Thyroid gland (tissue), 4 donors: ENCODE results near the gene WNK1. TPM values are rescaled to one million over a fixed set of nuclear protein-coding genes. Genes with fewer than 3 reads are reported as not detected.

Experiments
- DNase-seq, 2 donors: peaks; one replicate each; pipeline ENCODE4 v3.0.0-alpha.2; 2019
- H3K27ac ChIP-seq, 3 donors: fragments of 200-600 bp; sonication (generic); 1 replicate in 2 of 3; 2 replicates in 1 of 3; pipeline ENCODE4 v1.5.1; 2016 to 2019; ENCODE audit warnings: mild to moderate bottlenecking in 1 of 3, moderate library complexity in 1 of 3
- H3K27me3 ChIP-seq: fragments of 200-600 bp; sonication (generic); one replicate; pipeline ENCODE4 v1.5.1; 2019
- H3K36me3 ChIP-seq, 2 donors: fragments of 200-600 bp; sonication (generic); one replicate each; pipeline ENCODE4 v1.5.1; 2016 to 2019
- H3K4me1 ChIP-seq, 2 donors: fragments of 200-600 bp; sonication (generic); one replicate each; pipeline ENCODE4 v1.5.1; 2017 to 2019
- H3K4me3 ChIP-seq, 3 donors: fragments of 200-600 bp; sonication (generic); replicated peaks in 1 of 3; 1 replicate in 2 of 3; 2 replicates in 1 of 3; pipeline ENCODE4 v1.5.1; 2016; ENCODE audit warnings: mild to moderate bottlenecking in 1 of 3
- H3K9me3 ChIP-seq: fragments of 200-600 bp; sonication (generic); one replicate; pipeline ENCODE4 v1.5.1; 2017
- CTCF ChIP-seq, 6 experiments: fragments of 200-600 bp in 3 of 6; fragments of 450-650 bp in 3 of 6; sonication (generic) in 3 of 6; IDR thresholded peaks; one replicate each; pipeline ENCODE4 v1.5.1; 2016 to 2019; ENCODE audit warnings: antibody characterized with exemption in 6 of 6, mild to moderate bottlenecking in 2 of 6, inconsistent platforms in 1 of 6, moderate library complexity in 1 of 6
- POLR2A ChIP-seq, 2 donors: fragments of 450-650 bp; IDR thresholded peaks; one replicate each; pipeline ENCODE4 v1.6.1; 2017; ENCODE audit warnings: antibody characterized with exemption in 2 of 2, mild to moderate bottlenecking in 2 of 2, moderate library complexity in 1 of 2
- WGBS, 2 donors: methylation state at CpG; one replicate each; pipeline ENCODE4 v1.1.5; 2017; 5-methylcytosine and 5-hydroxymethylcytosine counted together
- intact Hi-C: fragments of 100-400 bp; cut with DNase I; formaldehyde crosslinking; loops from one replicate; pipeline ENCODE4 v1.15.1; 2023
- total RNA-seq, 4 donors: library from RNA; depleted of rRNA; stranded (reverse); fragments of >200 nt; gene quantifications; one replicate each; pipeline ENCODE4 v1.2.3, GENCODE V29; 2016

WNK1 gene
- total RNA-seq, 4 donors from 2014 or later: 90.0 to 211 (median 109) TPM

DNA sequence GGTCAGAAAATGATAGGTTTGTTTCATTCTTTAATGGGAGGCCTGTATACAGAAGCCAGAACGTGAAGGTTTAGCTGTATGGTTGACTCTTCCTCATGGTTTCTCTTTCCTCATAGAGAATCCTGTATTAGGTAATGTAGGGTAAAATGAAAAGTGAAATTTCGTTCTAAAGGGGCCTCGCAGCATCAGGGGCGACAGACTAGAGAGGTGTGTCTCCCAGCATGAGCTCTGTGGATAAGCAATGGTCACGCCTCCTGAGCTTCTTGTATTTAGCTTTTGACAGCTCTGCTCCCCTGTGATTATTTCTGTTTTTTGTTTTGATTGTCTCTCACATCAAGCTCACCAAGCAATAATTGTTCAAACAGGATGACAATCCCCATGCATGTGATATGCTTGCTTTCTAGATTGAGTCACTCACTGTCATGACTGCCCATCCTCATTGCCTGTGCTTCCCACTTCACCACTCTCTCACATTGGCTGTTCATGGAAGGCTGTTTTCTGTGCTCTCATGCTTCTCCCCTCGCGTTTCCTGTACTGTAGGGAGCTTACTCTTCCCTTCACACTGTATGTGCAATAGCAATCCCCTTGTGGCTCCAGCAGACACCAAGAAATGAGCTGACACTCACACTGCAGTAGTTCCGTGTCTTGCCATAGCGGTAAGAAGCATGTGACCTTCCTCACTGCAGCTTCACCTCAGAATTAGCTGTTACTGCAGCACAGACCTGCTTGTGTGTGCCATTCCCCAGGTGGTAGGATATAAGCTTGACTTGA is 153.1 kb downstream of the WNK1 start:
- intact Hi-C loops: no loop called here
- WGBS, 2 donors: 91 to 92% methylated on average over 9 of the region's 9 CpGs

GRCh38 chr12:906062-906585 is 153.7 kb downstream of the WNK1 start:
- WGBS, 2 donors: 86 to 93% methylated on average over 10 of the region's 10 CpGs
- Histone ChIP-seq H3K27me3 (no peaks in the 10 kb centered on the region), H3K36me3 (peaks cover 53 to 54% of the 10 kb centered on the region in 2 donors), H3K27ac (no peak overlapping the region), H3K4me3 (no peak overlapping the region), H3K9me3 (no peaks in the 10 kb centered on the region), H3K4me1 (peaks cover 0 to 5% of the 10 kb centered on the region in 2 donors)
- intact Hi-C loops: no loop called here
- TF ChIP-seq CTCF (IDR thresholded peaks at IDR 0.05): no peak
- no peak for TF ChIP-seq POLR2A (IDR thresholded peaks at IDR 0.05)
- no peak for DNase-seq

More for the DNA sequence above, 153.1 kb downstream of the WNK1 start:
- Histone ChIP-seq H3K36me3 (peaks cover 53 to 61% of the 10 kb centered on the region in 2 donors), H3K4me3 (no peak overlapping the region), H3K9me3 (no peaks in the 10 kb centered on the region), H3K27ac (no peak overlapping the region), H3K4me1 (peaks cover 0 to 5% of the 10 kb centered on the region in 2 donors), H3K27me3 (no peaks in the 10 kb centered on the region)
- TF ChIP-seq CTCF (IDR thresholded peaks at IDR 0.05): no peak
- TF ChIP-seq POLR2A (IDR thresholded peaks at IDR 0.05): no peak
- no peak for DNase-seq

- Histone ChIP-seq H3K36me3 (peaks cover 40 to 43% of the 10 kb centered on the region in 2 donors), H3K4me3 (no peak overlapping the region)
These were observed 155.2 kb downstream of the WNK1 start for GRCh38 chr12:907413-908185.

DNA sequence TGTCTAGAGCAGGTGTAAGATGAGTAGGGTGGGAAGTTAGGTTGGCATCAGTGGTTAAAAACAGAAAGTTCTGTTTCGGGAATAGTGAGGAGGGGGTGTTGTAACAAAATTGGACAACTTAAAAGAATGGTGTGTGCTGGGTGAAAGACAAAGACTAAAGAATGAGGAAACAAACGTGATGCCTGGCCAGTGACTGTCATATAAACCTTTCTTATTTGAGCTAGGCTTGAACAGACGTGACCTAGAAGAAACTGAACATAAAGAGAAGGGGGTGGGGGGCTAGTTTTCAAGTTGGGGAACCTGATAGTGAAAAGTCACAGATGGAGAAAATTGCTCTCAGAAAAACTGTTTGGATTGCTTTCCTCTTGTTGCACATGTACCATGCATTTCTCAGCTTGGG is 157.5 kb downstream of the WNK1 start:
- Histone ChIP-seq H3K9me3 (no peaks in the 10 kb centered on the region), H3K27ac (no peak overlapping the region), H3K4me1 (no peaks in the 10 kb centered on the region), H3K36me3 (peaks cover 45 to 46% of the 10 kb centered on the region in 2 donors), H3K27me3 (no peaks in the 10 kb centered on the region), H3K4me3 (no peak overlapping the region)
- TF ChIP-seq CTCF (IDR thresholded peaks at IDR 0.05): no peak
- no peak for TF ChIP-seq POLR2A (IDR thresholded peaks at IDR 0.05)
- intact Hi-C loops: no loop called here
- WGBS, 2 donors: 84 to 87% methylated on average over 3 of the region's 3 CpGs
- DNase-seq: no peak

More at GRCh38 chr12:907413-908185, 155.2 kb downstream of the WNK1 start:
- TF ChIP-seq POLR2A (IDR thresholded peaks at IDR 0.05) (no peak), CTCF (IDR thresholded peaks at IDR 0.05) (no peak)
- Histone ChIP-seq H3K27ac (no peak overlapping the region), H3K9me3 (no peaks in the 10 kb centered on the region), H3K4me1 (peaks cover 0 to 4% of the 10 kb centered on the region in 2 donors), H3K27me3 (no peaks in the 10 kb centered on the region)
- DNase-seq: no peak
- 82 to 83% methylated on average over 16 of the region's 16 CpGs for WGBS, 2 donors
- intact Hi-C loops: no loop called here
